Measurements from ENCODE around the gene FADD. TPM values are rescaled to one million over a fixed set of nuclear protein-coding genes. Genes with fewer than 3 reads are reported as not detected.
"Not testable (repeated sequence)": the region's sequence is repeated elsewhere in the genome, so short reads cannot be mapped to it uniquely, and the experiment has no call there.

FADD gene
- total RNA-seq, 1 donor from 2014 or later: 12.3 TPM

- no peak for DNase-seq
These were observed 2.1 kb downstream of the FADD start for GRCh38 chr11:70205049-70205725.

GRCh38 chr11:70205766-70206165, 2.7 kb downstream of the FADD start:
- DNase-seq: no peak

- DNase-seq: no peak
These were observed 3.3 kb downstream of the FADD start for GRCh38 chr11:70206226-70206981.

- DNase-seq: no peak
These were observed 3.9 kb downstream of the FADD start for GRCh38 chr11:70206982-70207376.

- DNase-seq: no peak
These were observed 4.5 kb downstream of the FADD start for GRCh38 chr11:70207531-70208131.

GRCh38 chr11:70209391-70209912, 6.4 kb downstream of the FADD start:
- DNase-seq: no peak

GRCh38 chr11:70210051-70210501, 7.0 kb downstream of the FADD start:
- no peak for DNase-seq

- DNase-seq: peak; percentile 14
These were observed 7.4 kb downstream of the FADD start for GRCh38 chr11:70210530-70210929.

GRCh38 chr11:70212227-70212811, 9.2 kb downstream of the FADD start:
- no peak for DNase-seq

- not testable (repeated sequence) for DNase-seq
These were observed 14.3 kb downstream of the FADD start for GRCh38 chr11:70217388-70217787.

GRCh38 chr11:70218076-70218475, 15.0 kb downstream of the FADD start:
- DNase-seq: not testable (repeated sequence)

GRCh38 chr11:70220136-70220535, 17.0 kb downstream of the FADD start:
- no peak for DNase-seq

- no peak for DNase-seq
These were observed 17.8 kb downstream of the FADD start for GRCh38 chr11:70220920-70221319.

GRCh38 chr11:70225681-70226177, 22.6 kb downstream of the FADD start:
- DNase-seq: no peak

- no peak for DNase-seq
These were observed 23.1 kb downstream of the FADD start for GRCh38 chr11:70226183-70226582.

GRCh38 chr11:70226967-70227366, 23.9 kb downstream of the FADD start:
- no peak for DNase-seq

- no peak for DNase-seq
These were observed 26.6 kb downstream of the FADD start for GRCh38 chr11:70229737-70230136.

GRCh38 chr11:70230151-70230839, 27.2 kb downstream of the FADD start:
- no peak for DNase-seq

GRCh38 chr11:70230840-70231710, 28.0 kb downstream of the FADD start:
- no peak for DNase-seq

GRCh38 chr11:70233034-70233433, 29.9 kb downstream of the FADD start:
- DNase-seq: no peak

GRCh38 chr11:70233511-70233934, 30.4 kb downstream of the FADD start:
- no peak for DNase-seq
